HFFc6 (cell line): ENCODE measurements around the gene ANGPTL2. TPM values are rescaled to one million over a fixed set of nuclear protein-coding genes. Genes with fewer than 3 reads are reported as not detected.
"Not testable (repeated sequence)": the region's sequence is repeated elsewhere in the genome, so short reads cannot be mapped to it uniquely, and the experiment has no call there.

Experiments used
- DNase-seq: peaks from one replicate; pipeline ENCODE4 v3.0.0-alpha.2; 2018
- H3K27ac Mint-ChIP-seq: 2 replicates; pipeline ENCODE4 v1.8.0; 2020; ENCODE audit warnings: mild to moderate bottlenecking, mixed read lengths
- H3K27me3 Mint-ChIP-seq: 2 replicates; pipeline ENCODE4 v1.8.0; 2021; ENCODE audit warnings: mild to moderate bottlenecking, moderate library complexity, mixed read lengths; ENCODE audit not compliant: insufficient read depth
- H3K36me3 Mint-ChIP-seq: 2 replicates; pipeline ENCODE4 v1.8.0; 2021; ENCODE audit warnings: low read depth, mixed read lengths
- H3K4me1 Mint-ChIP-seq: 2 replicates; pipeline ENCODE4 v1.8.0; 2020; ENCODE audit warnings: low read depth, mixed read lengths
- H3K4me3 Mint-ChIP-seq: 2 replicates; pipeline ENCODE4 v1.8.0; 2020; ENCODE audit warnings: mild to moderate bottlenecking, moderate library complexity, mixed read lengths
- H3K9me3 Mint-ChIP-seq: 2 replicates; pipeline ENCODE4 v1.8.0; 2020; ENCODE audit warnings: mild to moderate bottlenecking, mixed read lengths
- CTCF ChIP-seq: fragments of 200-600 bp; sonication (generic); IDR thresholded peaks from 2 replicates; pipeline ENCODE4 v1.5.0; 2021; ENCODE audit warnings: antibody characterized with exemption, mild to moderate bottlenecking
- long read RNA-seq: library from polyadenylated mRNA; unstranded; transcript quantifications from one replicate; pipeline ENCODE4 v2.0.0, GENCODE V29; 2019
- total RNA-seq, 6 experiments: library from RNA; stranded (reverse); fragmentation: NEBNext Ultra II Directional; extraction: Animal tissue kit (Norgen Biotek cat#: 25700); gene quantifications; 2 replicates in 1 of 6; 3 replicates in 5 of 6; pipeline ENCODE4 v1.2.3, GENCODE V29; 2021

ANGPTL2 gene
- 10 to 100 TPM; 15.0 to 20.9 (median 19.4) TPM for total RNA-seq
- long read RNA-seq, partial matches to known transcripts: 1 of 7 reads
- long read RNA-seq, other reads (novel, unspliced or antisense): 2 of 7 reads

DNA sequence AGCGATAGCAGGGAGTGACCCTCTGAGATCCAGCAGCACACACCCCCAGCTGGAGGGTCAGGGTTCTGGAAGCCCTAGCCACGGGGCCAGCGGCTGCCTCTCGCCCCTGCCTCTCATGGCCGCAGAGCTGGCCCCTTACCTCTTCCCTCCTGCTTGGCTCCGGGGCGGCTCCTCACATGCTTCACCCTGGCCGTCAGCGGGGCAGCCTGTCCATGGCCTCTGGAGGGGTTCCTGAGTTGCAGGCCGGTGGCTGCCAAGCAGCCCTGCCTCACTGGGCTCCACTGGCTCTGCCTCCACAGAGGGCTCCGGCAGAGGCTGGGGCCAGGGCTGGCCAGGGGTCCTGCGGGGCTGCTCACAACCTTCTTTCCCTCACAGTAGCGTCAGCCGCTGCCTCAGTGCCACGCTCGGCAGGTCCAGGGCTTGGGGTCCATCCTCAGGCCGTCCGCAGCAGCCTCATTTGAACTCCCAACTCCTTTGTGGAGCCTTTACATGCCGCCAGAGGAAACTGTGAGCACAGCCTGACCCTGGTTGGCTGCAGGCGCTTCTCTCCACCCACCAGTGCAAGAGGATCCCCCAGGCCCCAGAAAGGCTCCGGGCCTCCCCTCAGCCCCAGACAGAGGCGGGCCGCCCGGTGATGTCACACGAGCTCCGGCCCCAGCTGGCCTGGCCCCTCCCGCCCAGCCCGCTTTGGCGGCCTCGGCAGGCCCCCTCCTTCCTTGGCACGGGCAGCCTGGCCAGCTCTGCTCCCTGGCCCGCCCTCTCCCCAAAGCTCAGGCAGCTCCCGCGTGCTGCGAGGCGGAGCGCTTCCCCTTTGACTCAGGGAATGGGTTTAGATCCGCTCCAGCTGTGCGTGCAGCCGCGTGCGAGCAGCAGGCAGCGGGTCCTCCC, at the start of gene ANGPTL2:
ANGPTL2 (minus strand) TSS at position 460 of the 888 bp plus-strand sequence. CDS start 13,904 bp downstream, outside the sequence.
- Mint-ChIP-seq H3K27me3 (no peaks in the 10 kb centered on the region; the same call in 1 of the 2 replicates), H3K36me3 (no peaks in the 10 kb centered on the region; the same call in 1 of the 2 replicates), H3K9me3 (no peaks in the 10 kb centered on the region), H3K4me3 (peak within 1 kb of the TSS; percentile 91), H3K27ac (peak within 1 kb of the TSS; percentile 80), H3K4me1 (peaks cover 45% of the 10 kb centered on the region)
- TF ChIP-seq CTCF: no peak
- peak; percentile 80 for DNase-seq

- not testable (repeated sequence) for DNase-seq, H3K4me3 Mint-ChIP-seq, H3K36me3 Mint-ChIP-seq, H3K9me3 Mint-ChIP-seq, H3K27ac Mint-ChIP-seq, H3K27me3 Mint-ChIP-seq
- peaks cover 15% of the 10 kb centered on the region for H3K4me1 Mint-ChIP-seq
These were observed 48.9 kb upstream of the ANGPTL2 start for GRCh38 chr9:127171348-127171747.

GRCh38 chr9:127170652-127171051, 48.2 kb upstream of the ANGPTL2 start:
- no peak for TF ChIP-seq CTCF
- H3K36me3 Mint-ChIP-seq: no peaks in the 10 kb centered on the region
- peaks cover 15% of the 10 kb centered on the region for H3K4me1 Mint-ChIP-seq
- H3K4me3 Mint-ChIP-seq: no peak overlapping the region
- peaks cover 6% of the 10 kb centered on the region for H3K27me3 Mint-ChIP-seq
- no peak for DNase-seq
- no peaks in the 10 kb centered on the region for H3K9me3 Mint-ChIP-seq
- no peak overlapping the region for H3K27ac Mint-ChIP-seq

- Mint-ChIP-seq H3K36me3 (no peaks in the 10 kb centered on the region), H3K27ac (no peak overlapping the region), H3K9me3 (no peaks in the 10 kb centered on the region), H3K4me3 (no peak overlapping the region), H3K27me3 (peaks cover 6% of the 10 kb centered on the region), H3K4me1 (peaks cover 15% of the 10 kb centered on the region)
- no peak for DNase-seq
- TF ChIP-seq CTCF: peak; percentile 22; the same call in 1 of the 2 replicates
These were observed 47.7 kb upstream of the ANGPTL2 start for GRCh38 chr9:127170103-127170502.

DNA sequence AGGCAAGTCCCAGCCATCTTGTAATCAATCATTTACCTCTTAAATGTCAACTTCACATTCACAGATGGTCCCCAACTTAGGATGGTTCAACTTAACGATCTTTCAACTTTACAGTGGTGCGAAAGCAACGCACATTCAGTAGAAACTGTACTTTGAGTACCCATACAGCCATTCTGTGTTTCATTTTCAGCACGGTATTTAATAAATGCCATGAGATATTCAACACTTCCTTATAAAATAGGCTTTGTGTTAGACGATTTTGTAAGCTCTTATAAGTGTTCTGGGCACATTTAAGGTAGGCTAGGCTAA, 47.1 kb upstream of the ANGPTL2 start:
- H3K27ac Mint-ChIP-seq: no peak overlapping the region
- peaks cover 15% of the 10 kb centered on the region for H3K4me1 Mint-ChIP-seq
- H3K36me3 Mint-ChIP-seq: no peaks in the 10 kb centered on the region

More for the DNA sequence above, 47.1 kb upstream of the ANGPTL2 start:
- Mint-ChIP-seq H3K4me3 (no peak overlapping the region), H3K27me3 (peaks cover 6% of the 10 kb centered on the region), H3K9me3 (no peaks in the 10 kb centered on the region)
- DNase-seq: no peak
- no peak for TF ChIP-seq CTCF
